Type B pancreatic cell (in vitro differentiated cells): ENCODE data around the gene NAPEPLD. TPM values are rescaled to one million over a fixed set of nuclear protein-coding genes. Genes with fewer than 3 reads are reported as not detected.

Experiments
- DNase-seq: peaks from one replicate; pipeline ENCODE4 v3.0.0; 2021; ENCODE audit warnings: mixed read lengths; ENCODE audit not compliant: unreplicated experiment; ENCODE audit errors: extremely low spot score
- H3K27ac Mint-ChIP-seq: 2 replicates; pipeline ENCODE4 v1.8.0; 2021; ENCODE audit warnings: mild to moderate bottlenecking, mixed read lengths
- H3K27me3 Mint-ChIP-seq: 2 replicates; pipeline ENCODE4 v1.8.0; 2021; ENCODE audit warnings: mixed read lengths
- H3K36me3 Mint-ChIP-seq: 2 replicates; pipeline ENCODE4 v1.8.0; 2021; ENCODE audit warnings: mixed read lengths
- H3K4me1 Mint-ChIP-seq: one replicate; pipeline ENCODE4 v1.8.0; 2021; ENCODE audit warnings: mixed read lengths; ENCODE audit not compliant: unreplicated experiment
- H3K4me3 Mint-ChIP-seq: 2 replicates; pipeline ENCODE4 v1.8.0; 2021; ENCODE audit warnings: mild to moderate bottlenecking, mixed read lengths
- H3K9me3 Mint-ChIP-seq: 2 replicates; pipeline ENCODE4 v1.8.0; 2021; ENCODE audit warnings: mixed read lengths
- total RNA-seq: library from RNA; stranded (reverse); gene quantifications from 2 replicates; pipeline ENCODE4 v1.2.1, GENCODE V29; 2021; ENCODE audit warnings: low replicate concordance
- TF ChIP-seq, protein P1 (sequence below): fragments of 200-600 bp; sonication (generic); conservative IDR thresholded peaks from 2 replicates; pipeline ENCODE4 v1.5.0; 2021; ENCODE audit warnings: antibody characterized with exemption, mild to moderate bottlenecking

The NAPEPLD gene
- total RNA-seq, 1 donor from 2014 or later, result 17.0 TPM

DNA sequence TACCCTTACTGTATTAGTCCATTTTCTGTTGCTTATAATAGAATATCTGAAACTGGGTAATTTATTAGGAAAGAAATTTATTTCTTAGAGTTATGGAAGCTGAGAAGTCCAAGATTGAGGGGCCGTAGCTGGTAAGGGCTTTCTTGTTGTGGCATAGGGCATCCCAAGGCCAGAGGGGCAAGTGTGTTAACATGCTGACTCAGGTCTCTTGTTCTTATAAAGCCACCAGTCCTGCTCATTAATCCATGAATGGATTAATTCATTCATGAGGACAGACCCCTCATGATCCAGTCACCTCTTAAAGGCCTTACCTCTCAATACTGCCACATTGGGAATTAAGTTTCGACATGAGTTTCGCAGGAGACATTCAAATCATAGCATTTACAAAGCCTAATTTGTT is 71.6 kb downstream of the NAPEPLD start:
- Mint-ChIP-seq H3K36me3 (no peaks in the 10 kb centered on the region), H3K4me1 (peaks cover 19% of the 10 kb centered on the region), H3K27ac (no peak overlapping the region), H3K4me3 (peak overlapping the region; percentile 9), H3K27me3 (no peaks in the 10 kb centered on the region), H3K9me3 (no peaks in the 10 kb centered on the region)
- TF ChIP-seq, protein P1, sequence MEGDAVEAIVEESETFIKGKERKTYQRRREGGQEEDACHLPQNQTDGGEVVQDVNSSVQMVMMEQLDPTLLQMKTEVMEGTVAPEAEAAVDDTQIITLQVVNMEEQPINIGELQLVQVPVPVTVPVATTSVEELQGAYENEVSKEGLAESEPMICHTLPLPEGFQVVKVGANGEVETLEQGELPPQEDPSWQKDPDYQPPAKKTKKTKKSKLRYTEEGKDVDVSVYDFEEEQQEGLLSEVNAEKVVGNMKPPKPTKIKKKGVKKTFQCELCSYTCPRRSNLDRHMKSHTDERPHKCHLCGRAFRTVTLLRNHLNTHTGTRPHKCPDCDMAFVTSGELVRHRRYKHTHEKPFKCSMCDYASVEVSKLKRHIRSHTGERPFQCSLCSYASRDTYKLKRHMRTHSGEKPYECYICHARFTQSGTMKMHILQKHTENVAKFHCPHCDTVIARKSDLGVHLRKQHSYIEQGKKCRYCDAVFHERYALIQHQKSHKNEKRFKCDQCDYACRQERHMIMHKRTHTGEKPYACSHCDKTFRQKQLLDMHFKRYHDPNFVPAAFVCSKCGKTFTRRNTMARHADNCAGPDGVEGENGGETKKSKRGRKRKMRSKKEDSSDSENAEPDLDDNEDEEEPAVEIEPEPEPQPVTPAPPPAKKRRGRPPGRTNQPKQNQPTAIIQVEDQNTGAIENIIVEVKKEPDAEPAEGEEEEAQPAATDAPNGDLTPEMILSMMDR, result no peak
- no peak for DNase-seq

DNA sequence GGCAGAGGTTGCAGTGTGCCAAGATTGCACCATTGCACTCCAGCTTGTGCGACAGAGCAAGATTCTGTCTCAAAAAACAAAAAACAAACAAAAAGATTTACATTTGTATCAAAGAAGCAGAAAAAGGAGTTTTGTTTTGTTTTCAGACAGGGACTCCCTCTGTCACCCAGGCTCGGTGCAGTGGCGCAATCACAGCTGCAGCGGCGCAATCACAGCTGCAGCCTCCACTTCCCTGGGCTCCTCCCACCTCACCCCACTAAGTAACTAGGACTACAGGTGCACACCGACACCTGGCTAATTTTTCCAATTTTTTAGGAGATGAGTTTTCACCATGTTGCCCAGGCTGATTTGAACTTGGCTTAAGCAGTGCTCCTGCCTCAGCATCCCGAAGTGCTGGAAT is 72.1 kb downstream of the NAPEPLD start:
- H3K27me3 Mint-ChIP-seq, result no peaks in the 10 kb centered on the region
- peaks cover 19% of the 10 kb centered on the region for H3K4me1 Mint-ChIP-seq

DNA sequence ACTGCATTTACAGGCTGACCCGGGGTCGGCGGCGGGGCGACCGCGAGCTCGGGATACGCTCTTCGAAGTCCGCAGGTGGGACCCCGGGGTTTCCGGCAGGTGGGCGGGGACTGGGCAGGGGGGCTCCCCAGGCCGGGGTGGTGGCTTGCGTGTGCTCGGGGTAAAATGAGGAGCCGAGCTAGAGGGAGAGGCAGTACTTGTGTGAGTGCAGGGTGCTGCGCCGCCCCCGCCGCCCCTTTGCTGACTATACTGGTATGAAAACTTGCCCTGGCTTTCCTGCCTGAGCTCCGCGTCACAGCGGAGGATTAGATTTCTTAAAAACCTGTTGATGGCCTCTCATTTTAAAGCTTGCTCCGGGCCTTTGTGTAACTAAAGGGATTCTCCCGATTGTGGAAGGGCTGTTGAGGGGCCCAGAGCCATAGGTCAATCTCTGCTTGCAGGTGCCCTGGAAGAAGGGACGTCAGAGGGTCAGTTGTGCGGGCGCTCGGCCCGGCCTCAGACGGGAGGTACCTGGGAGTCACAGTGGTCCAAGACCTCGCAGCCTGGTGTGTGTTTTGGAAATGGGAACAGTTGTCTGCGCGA is 73.5 kb downstream of the NAPEPLD start:
- peak overlapping the region; percentile 95 for H3K27ac Mint-ChIP-seq

More for the DNA sequence above, 72.1 kb downstream of the NAPEPLD start:
- H3K9me3 Mint-ChIP-seq, result no peaks in the 10 kb centered on the region
- TF ChIP-seq, protein P1, result no peak
- H3K27ac Mint-ChIP-seq, result no peak overlapping the region
- no peak for DNase-seq
- peak overlapping the region; percentile 9 for H3K4me3 Mint-ChIP-seq
- no peaks in the 10 kb centered on the region for H3K36me3 Mint-ChIP-seq

DNA sequence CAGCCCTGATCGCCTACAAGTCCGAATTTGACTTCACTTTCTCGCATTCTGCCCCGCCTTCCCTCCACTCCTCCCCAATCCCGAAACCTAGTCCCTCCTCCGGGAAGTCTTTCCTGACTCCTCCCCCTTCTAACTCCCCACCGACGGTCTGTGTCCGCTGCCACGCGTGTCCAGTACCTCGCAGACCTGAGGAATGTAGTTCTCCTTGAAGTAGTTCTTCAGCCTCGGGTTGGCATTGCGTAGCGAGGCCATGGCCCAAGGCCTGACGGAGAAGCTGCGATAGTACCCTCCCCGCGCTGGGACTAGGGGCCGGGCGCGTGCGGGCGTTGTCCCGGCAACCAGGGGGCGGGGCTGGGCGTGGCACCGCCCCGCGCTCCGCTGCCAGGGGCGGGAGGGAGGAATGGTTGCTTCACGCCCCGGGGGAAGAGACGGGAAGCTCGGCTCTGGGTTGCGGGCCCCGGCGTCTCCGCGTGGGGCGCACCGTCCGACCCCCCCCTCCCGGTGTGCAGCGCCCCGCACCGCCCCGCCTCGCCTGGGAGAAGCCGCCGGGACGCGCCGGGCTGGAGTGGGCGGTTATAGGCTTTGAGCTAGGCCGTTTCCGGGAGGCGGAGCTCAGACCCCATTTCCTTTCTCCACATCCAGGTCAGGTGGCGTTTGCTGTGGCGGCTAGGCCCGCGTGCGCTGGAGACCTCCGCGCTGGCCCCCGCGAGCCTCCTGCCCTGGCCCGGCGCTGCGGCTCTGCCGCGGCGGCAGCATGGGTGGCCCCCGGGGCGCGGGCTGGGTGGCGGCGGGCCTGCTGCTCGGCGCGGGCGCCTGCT is 74.2 kb downstream of the NAPEPLD start, which contains the start of the genes ARMC10 and FBXL13:
ARMC10 (plus strand) TSS at position 622 of the 818 bp plus-strand sequence; CDS start at position 755, 133 bp downstream.
FBXL13 (minus strand) TSS at position 278 of the 818 bp plus-strand sequence.
- Mint-ChIP-seq H3K27me3 (no peaks in the 10 kb centered on the region), H3K4me3 (peak within 1 kb of the TSS; percentile 97), H3K36me3 (no peaks in the 10 kb centered on the region), H3K9me3 (no peaks in the 10 kb centered on the region), H3K27ac (peak within 1 kb of the TSS; percentile 96), H3K4me1 (peaks cover 19% of the 10 kb centered on the region)
- DNase-seq, result peak; percentile 94
- TF ChIP-seq, protein P1, result peak; percentile 44

More for the DNA sequence above, 73.5 kb downstream of the NAPEPLD start:
- DNase-seq, result no peak
- Mint-ChIP-seq H3K4me3 (peak overlapping the region; percentile 97), H3K9me3 (no peaks in the 10 kb centered on the region), H3K36me3 (no peaks in the 10 kb centered on the region), H3K27me3 (no peaks in the 10 kb centered on the region), H3K4me1 (peaks cover 19% of the 10 kb centered on the region)
- TF ChIP-seq, protein P1, result peak; percentile 2

DNA sequence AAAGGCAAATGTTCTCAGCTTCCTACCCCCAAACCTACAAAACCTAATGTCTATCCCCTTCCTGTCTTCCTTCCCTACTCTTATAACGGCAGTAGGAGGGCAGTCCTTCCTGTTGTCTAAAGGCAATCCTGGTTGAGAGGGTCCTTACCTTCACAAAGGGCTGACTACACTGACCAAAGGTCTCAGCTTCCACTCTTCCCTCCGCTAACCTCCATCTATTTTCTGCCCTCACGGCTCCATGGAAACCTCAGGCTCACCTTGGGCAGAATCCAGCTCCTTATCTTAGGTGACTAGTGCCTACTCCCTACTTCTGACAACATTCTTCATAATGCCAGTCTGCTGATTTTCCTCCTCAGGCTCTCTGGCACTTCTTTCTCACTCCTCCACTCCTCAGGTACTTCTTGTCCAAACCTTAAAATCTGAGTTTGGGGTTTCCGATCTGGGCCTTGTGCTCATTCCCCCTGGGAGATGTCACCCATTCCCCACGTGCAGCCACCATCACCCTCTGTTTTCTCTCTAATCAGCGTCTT is 74.8 kb downstream of the NAPEPLD start:
- peak overlapping the region; percentile 95 for H3K4me3 Mint-ChIP-seq
- no peaks in the 10 kb centered on the region for H3K27me3 Mint-ChIP-seq
- H3K9me3 Mint-ChIP-seq, result no peaks in the 10 kb centered on the region
- TF ChIP-seq, protein P1, result no peak
- peak overlapping the region; percentile 96 for H3K27ac Mint-ChIP-seq
- DNase-seq, result no peak
- H3K36me3 Mint-ChIP-seq, result no peaks in the 10 kb centered on the region
- H3K4me1 Mint-ChIP-seq, result peaks cover 19% of the 10 kb centered on the region
